Measurements from ENCODE around the gene MTG2.

DNA sequence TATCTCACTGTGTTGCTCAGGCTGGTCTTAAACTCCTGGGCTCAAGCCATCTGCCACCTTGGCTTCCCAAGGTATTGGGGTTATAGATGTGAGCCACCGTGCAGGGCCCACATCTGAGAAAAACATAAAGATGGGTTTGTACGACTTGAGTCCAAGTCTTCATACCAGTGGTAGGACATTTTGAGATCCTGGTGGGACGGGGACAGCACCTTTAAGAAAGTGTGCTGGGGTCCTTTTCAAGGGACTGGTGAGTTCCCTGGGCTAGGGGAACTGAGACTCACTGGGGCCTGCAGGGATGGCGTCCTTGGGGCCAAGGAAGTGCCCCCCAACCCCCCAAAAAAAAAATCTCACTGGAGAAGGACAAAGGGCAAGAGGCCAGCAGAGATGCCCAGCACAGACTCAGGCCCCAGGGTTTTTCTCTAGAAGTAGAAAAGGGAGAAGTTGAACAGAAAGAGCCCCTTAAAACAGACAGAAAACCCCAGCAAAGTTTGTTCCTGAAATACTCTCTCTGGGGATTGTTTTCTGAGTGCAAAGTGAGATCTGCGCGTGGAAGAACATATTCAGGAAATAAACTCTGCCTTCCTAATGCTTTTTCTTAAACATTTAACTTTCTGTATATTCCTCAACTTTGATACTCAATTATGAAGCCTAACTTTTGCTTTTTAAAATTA is 66.2 kb downstream of the MTG2 start:
- TF ChIP-seq, protein P1, sequence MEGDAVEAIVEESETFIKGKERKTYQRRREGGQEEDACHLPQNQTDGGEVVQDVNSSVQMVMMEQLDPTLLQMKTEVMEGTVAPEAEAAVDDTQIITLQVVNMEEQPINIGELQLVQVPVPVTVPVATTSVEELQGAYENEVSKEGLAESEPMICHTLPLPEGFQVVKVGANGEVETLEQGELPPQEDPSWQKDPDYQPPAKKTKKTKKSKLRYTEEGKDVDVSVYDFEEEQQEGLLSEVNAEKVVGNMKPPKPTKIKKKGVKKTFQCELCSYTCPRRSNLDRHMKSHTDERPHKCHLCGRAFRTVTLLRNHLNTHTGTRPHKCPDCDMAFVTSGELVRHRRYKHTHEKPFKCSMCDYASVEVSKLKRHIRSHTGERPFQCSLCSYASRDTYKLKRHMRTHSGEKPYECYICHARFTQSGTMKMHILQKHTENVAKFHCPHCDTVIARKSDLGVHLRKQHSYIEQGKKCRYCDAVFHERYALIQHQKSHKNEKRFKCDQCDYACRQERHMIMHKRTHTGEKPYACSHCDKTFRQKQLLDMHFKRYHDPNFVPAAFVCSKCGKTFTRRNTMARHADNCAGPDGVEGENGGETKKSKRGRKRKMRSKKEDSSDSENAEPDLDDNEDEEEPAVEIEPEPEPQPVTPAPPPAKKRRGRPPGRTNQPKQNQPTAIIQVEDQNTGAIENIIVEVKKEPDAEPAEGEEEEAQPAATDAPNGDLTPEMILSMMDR (IDR thresholded peaks at IDR 0.05; ENCODE audit: low read depth, low read length) = no peak
- no peak for TF ChIP-seq EZH2phosphoT487 (IDR thresholded peaks at IDR 0.05; ENCODE audit: low read depth)
